Femur (tissue), 1 donor: ENCODE measurements around the gene TFDP1.
A peak's percentile ranks its signal among the peaks of the same experiment; 100 is the strongest.

Source experiments
- DNase-seq: peaks from one replicate; pipeline ENCODE4 v3.0.0-alpha.2; 2017

Gene TFDP1

DNA sequence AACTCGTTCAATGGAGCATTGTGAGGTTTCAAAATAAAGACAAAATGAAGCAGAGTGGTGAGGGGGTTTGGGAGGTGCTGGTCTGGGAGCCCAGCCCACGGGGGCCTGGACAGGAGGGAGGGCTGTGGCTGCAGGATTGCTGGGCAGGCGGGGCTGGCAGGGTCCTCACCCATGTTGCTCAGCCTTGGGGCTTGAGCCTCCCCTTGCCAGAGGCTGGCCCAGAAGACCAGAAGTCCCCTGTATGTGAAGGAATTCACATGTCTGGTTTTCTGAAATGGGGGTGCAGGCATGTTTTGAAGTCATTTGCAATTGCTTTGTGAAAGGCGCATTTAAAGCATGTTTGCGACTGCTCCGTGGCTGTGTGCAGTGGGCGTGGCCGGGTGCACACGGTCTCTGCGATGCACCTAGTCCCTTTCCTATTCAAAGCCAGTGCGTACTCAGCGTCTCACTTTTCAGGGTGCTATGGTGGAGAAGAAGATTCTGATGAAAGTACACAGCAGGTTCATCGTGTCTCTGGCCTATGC, 84.7 kb downstream of the TFDP1 start:
- no peak for DNase-seq

DNA sequence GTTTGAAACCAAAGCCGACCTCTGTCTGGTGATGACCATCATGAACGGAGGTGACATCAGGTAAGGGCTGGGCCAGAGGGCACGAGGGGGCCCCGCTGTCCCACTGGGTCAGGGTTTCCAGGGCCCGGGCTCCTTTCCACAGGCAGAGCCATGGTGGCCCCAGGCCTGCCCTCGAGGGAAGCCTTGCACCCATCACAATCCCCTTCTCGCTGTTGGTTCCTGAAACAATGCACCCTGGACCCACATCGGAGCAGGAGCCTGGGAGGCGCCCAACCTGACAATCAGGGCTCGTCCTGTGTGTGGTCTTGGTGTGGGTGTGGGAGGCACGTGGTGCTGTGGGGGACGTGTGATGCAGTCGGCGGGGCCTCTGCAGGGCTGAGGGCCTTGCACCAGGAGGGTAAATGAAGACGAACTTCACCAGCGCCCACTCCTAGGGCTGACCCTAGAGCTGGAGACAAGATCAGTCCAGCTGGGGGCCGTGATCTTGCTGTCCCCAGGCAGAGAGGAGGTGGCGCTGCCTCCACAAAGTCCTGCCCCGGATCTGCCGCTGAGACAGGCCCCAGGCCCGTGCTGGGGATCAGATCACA, 85.3 kb downstream of the TFDP1 start:
- peak; percentile 12 for DNase-seq

DNA sequence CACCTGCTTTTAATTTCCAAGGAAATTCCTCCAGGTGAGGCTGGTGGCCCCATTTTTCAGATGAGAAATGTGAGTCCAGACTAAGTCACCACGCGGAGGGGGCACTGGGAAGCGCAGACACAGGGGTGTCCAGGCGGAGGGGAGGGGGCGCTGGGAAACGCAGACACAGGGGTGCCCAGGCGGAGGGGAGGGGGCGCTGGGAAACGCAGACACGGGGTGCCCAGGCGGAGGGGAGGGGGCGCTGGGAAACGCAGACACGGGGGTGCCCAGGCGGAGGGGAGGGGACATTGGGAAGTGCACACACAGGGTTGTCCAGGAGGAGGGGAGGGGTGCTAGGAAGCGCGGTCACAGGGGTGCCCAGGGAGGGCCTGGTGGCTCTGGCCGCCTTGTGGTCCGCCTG, 86.0 kb downstream of the TFDP1 start:
- no peak for DNase-seq

DNA sequence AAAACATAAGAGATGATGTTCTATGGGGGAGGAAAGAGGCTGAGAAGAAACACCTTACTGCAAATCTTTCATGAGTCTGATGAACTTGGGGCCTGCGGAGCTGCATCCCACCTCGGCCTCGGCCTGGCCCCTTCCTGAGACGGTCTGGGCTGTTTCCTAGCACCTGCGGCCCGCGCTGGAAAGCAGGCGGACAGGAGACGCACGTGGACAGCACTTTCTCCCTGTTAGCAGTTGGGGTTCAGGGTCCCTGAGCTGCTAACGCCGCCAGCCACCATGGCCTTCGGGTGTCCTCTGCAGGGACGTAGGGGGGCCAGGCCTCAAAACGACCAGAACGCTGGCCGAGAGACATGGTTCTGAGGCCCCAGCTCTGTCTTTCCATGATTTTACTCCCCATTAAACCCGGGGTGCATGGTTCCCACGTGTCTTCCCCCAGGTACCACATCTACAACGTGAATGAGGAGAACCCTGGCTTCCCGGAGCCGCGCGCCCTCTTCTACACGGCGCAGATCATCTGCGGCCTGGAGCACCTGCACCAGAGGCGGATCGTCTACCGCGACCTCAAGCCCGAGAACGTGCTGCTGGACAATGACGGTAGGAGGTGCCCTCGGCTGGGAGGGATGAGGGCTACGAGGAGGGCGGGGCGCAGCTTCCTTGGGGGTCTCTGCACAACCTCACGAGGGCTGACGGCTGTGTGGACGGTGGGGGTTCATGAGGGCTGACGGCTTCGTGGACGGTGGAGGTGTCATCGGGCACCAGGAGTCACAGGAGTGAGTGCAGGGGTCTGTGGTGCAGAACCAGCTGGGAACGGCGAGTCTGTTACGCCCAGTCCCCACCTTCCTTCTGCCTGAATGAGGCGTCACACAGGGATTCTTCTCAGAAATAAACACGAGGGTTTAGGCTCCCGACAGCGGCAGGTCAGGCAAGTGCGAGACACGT, 86.8 kb downstream of the TFDP1 start:
- DNase-seq: peak; percentile 8

DNA sequence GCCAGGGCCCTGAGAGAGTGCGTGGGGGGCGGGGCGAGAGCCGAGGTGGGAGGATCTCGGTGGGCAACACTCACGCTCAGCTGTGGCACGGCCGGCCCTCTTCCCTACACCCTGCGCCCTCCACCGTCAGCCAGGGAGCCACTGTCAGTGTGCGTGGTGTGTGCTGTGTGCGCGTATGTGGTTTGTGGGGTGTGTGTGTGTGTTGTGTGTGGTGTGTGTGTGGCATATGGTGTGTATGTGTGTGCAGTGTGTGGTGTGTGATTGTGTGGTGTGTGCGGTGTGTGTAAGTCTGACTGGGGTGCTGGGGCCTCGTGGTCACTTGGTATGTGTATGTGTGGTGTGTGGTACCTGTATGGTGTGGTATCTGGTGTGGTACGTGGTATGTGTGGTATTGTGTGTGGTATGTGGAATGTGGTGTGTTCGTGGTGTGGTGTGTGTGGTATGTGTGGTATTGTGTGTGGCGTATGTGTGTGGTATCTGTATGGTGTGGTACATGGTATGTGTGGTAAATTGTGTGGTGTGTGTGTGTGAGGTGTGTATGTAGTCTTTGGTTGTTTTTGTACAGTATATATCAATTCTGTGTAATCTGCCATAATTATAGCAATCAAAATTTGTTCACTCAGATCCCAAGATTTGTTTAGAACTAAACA, 87.6 kb downstream of the TFDP1 start:
- DNase-seq: peak; percentile 12
